ENCODE results near the gene IDH3B.
A peak's percentile ranks its signal among the peaks of the same experiment; 100 is the strongest.
"Not testable (repeated sequence)": the region's sequence is repeated elsewhere in the genome, so short reads cannot be mapped to it uniquely, and the experiment has no call there.

The IDH3B gene

DNA sequence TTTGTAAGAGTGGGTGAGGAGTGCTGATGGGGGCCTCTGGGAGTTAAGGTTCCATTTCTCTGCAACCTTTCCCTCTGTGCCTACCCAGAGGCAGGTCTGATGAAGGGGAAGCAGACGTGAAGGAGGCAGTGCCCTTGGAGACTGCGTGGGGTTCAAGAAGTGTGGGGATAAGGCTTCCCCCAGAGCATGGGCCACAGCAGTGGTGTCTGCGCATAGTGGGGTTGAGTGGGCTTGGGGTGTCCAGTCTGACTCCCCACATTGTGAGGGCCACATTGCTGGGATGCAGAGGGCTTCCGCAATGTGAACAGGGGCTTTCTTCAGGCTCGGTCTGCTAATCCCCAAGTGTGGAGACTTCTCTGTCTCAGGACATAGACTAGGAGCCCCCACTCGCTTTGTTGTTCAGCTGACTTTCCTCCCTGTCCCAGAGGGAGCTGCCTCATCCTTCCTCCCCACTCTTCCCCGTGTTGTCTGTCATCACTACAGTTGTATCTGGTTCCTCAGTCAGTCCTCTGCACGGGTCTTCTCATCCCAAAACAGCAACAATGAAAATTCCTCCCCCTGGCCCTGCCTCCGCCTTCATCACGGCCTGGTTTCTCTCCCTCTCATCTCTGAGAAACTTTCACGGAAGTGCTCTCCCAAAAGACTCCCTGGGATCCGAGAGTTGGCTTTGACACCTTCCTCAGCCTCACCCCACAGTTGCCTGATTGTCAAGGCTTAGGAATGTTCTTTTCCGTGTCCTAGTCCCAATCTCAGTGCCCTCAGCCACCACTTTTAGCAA lies 31.4 kb upstream of the IDH3B start:
- DNase-seq = no peak

DNA sequence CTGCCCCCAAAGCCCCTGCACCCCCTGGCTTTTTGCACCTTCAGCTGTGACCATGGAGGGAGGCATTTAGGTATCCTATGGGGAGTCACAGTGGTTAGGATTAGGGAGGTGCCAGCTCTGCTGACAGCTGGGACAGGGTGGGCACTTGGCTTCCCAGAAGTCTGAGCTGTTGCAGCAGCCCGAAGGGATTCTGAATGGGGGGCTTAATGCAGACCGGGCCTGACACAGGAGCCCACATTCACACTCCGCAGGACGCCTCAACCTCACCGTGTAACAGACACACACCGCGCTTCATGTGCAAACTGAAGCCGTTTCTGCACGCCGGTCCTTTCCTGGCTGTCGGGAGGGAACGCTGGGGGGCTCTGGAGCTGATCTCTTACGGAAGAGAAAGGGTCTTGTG lies 30.5 kb upstream of the IDH3B start:
- no peak for DNase-seq

DNA sequence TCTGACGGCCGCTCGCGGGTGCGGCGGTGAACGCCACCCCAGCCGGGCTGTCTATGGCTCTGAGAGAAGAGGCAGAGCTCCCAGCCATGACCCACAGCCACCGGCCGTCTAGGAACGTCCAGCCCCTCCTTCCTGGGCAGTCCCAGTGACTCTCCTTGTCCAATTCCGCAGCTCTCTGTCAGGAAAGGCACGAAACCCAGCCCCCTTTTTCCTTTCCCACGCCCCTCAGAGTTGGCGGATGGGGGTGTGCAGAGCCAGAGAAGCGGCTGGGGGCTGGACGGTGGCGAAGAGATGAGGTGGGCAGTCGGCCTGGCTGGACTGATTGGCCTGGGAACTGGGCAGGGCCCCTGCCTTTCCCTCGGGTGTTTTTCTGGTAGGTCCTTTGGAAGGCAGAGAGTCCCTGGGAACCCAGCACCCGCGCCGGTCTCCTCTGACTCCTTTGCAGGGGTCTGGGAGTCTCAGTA lies 30.0 kb upstream of the IDH3B start:
- DNase-seq = no peak

DNA sequence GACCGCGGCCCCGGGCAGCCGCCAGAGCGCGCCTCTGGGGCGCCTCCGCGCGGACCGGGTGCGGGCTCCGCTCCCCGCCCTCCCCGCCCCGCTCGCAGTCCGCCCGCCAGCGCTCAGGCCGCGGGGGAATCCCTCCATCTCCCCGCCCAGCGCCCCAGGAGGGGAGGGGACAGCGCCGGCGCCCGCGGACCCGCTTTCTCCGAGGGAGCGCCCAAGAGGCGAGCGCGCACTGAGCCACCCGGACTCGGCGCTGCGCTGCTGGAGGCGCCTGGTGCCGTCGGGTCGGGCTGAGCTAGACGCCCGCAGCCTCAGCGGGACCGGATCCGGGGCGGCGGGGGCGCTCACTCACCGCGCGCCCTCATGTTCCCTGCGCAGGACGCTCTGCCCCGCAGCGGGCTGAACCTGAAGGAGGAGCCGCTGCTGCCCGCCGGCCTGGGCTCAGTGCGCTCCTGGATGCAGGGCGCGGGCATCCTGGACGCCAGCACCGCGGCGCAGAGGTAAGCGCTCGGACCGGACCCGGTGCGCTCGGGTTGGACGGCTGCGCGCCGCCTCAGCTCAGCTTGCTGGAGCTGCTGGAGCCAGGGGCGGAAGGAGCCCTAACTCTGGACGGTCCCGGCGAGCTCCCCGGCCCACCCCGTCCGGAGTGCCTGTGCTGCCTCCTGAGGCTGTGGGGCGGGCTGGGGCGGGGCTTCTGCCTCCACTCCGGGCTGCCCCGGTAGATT lies 29.4 kb upstream of the IDH3B start:
- peak in 33 of 56 donors; percentile 8 to 67 (median 39) for DNase-seq

DNA sequence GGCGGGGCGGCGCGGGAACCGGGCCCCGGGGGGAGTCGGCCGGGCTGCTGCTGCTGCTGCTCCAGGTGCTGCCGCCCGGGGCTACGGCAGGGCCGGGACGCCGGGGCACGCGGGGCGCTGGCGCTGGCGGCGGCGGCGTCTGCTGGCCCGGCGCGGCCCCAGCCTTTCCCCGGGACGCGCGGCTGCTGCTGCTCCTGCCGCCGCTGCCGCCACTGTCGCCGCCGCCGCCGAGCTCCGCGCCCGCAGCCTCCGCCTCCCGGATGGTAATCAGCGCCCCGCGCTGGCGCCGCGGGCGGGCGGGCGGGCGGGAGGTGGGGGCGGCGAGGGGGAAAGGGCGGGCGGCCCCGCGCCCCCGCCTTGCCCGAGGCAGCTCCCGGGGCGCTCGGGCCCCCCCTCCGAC lies 28.9 kb upstream of the IDH3B start:
- no peak for DNase-seq

DNA sequence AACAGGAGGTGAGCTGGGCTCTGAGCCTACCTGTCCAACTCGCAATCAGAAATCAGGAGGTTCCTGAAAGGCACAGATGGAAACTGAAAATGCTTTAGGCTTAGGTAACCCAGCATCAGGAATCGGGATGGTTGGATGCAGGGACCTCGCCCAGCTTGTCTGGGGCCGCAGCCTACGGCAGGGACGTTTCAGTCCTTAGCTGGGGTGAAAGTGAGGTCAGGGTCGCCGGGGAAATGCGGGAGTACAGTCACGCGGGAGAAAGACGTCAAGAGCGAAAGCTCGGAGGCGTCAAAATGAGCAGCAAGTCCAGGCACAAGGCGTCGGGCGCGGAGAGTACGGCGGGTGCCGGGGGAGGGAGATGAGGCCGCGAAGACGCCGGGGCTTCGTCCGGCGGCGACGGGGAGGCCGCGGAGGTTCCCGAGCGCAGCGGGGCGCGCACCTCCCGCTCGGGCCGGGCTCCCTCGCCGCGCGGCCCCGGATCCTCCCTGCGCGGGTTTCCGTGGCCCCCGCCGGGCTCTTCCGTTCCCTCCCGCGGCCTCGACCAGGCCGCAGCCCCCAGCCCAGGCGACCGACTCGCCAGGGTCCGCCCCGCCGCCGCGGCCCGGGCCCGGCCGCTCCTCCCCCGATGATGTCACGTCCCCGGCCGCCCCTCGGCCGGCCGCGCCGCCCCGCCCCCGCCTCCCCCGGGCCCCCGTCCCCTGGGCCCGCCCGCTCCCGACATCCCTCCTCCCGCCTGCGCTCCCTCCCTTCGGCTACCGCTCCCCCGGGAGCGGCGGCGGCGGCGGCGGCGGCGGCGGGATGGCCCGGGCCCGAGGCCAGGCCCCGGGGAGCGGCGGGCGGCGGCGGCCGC lies 28.2 kb upstream of the IDH3B start, which contains the start of gene EBF4:
EBF4 (plus strand) TSS at position 745 of the 850 bp plus-strand sequence. CDS start 866 bp downstream, outside the sequence.
- DNase-seq = peak in 35 of 56 donors; percentile 10 to 66 (median 33)

DNA sequence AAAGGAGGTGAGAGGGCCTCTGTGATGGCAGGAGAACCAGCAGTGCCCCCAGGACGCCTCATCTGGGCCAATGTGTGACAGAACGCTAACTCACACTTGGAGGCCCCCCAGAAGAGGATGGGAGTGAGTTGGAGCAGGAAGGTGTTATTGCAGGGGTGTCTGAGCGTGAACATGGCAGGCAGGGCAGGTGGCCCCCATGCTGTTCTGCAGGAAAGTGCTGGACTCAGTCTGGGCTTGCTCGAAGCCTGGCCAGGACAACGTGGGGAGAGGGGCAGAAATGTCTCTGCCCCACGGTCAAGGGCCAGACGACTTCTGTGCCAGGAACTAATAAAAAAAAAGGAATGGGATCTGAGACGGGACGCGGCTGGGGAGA lies 27.6 kb upstream of the IDH3B start:
- DNase-seq = no peak

DNA sequence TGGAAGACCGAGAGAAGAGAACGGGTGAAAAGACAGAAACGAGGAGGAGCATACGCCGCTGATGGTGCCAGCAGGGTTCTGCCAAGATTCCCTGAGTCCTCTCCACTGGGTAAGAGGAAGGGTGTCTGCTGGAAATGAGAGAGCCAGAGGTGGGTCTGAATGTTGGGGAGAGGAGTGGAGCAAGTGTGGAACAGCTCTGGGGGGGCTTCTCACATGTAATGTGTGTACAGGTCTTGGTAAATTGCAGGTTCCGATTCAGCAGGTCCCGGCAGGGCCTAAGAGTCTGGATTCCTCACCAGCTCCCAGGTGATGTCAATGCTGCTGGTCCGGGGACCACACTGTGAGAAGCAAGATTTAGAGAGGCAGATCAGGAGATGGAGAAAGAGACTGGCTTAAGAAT lies 27.1 kb upstream of the IDH3B start:
- DNase-seq = no peak

DNA sequence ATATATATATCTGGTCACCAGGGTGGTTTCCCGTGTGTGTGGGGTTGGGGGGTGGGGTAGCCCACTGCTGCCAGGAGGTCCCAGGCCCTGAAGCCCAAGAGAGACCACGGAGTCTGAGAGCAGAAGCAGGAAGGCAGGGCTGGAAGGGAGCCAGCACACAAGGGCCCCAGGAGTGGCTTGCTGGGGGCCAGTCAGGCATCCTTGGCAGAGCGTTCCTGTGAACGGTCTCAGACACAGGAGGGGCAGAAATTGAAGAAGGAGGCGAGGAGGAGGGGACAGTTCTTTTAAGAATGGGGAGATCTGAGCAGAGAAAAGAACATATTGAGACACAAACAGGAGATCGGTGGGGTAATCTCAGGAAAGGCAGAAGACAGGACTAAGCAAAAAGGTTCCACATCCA lies 26.7 kb upstream of the IDH3B start:
- DNase-seq = no peak

DNA sequence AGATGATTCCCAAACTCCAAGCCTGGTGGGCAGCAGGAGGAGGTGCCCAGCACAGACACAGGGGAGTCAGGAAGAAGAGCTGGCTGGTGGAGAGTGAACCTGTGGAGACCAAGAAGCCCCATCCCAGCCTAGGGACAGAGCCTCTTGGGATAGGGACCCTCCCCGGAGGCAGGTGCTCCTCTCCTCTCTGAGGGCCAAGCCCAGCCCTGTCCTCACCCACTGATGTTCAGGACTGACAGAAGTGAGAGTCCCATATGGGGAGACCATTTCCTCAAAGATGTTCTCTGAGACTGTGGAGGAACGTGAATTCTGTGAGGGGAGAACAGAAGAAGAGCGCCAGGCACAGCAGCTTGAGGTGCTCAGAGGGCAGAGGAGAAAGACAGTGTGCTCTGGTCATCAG lies 26.2 kb upstream of the IDH3B start:
- no peak for DNase-seq

DNA sequence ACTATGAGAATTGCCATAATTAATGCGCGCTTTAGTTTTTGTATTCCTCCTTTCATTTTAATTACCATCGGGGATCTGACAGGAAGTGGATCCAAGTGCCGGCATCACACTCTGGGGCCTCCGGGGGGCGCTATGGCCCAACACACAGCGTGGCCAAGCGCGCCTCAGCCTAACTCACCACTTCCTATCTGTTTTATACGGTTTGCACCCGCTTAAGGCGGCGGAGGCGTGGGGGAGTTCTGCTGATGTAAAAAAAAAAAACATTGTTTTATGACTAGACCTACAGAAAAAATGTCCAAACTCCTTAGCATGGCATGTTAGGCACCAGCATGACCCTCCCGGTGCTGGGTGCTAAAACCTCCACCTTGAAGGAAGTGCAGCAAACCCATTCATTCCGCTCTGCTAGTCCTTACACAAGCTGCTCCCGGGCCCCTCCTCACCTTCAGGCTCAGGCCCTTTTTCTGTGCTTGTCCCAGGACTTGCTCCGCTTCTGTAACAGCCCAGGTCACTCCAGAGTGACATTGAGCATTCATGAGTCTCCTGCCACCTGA lies 24.1 kb upstream of the IDH3B start:
- peak in 34 of 56 donors; percentile 7 to 71 (median 23) for DNase-seq

DNA sequence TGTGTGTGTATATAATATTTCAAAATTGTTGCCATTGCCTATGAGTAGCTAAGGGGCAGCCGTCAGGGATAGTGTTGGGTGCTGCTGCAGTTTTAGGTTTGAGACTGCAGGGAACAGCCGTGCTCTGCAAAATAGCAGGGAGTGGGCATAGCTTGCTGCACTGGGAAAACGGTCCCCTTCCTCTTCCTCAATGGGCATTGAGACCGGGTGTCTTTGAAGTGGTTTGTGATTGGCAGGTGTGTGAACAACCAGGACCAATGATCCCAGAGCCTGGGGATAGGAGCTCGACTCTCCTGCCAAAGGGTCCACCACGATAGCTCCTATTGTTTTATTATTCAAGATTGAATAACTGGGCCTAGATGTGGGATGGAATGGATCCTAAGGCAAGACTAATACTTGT lies 23.5 kb upstream of the IDH3B start:
- DNase-seq = no peak

DNA sequence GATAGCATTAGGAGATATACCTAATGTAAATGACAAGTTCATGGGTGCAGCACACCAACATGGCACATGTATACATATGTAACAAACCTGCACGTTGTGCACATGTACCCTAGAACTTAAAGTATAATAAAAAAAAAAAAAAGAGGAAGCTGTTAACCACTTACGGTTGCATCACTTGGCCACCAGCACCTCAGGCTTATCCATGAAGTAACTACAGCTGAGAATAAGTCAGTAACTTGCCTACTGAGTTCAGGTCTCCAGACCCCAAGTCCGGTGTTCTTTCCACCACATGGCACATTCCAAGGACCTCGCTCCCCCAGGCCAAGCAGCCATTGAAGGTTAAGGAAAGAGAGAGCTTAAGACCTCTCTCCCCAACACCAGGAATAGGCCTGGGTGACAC lies 20.8 kb upstream of the IDH3B start:
- not testable (repeated sequence) for DNase-seq

DNA sequence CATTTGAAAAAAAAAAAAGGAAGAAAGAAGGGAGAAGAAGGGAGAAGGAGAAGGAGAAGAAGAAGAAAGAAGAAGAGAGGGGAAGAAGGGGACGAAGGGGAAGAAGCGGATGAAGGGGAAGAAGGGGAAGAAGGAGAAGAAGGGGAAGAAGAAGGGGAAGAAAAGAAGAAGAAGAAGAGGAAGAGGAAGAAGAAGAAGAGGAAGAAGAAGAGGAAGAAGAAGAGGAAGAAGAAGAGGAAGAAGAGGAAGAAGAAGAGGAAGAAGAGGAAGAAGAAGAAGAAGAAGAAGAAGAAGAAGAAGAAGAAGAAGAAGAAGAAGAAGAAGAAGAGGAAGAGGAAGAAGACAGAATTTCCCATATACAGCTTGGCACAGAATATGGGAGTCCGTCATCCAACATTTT lies 18.0 kb upstream of the IDH3B start:
- DNase-seq = not testable (repeated sequence)

DNA sequence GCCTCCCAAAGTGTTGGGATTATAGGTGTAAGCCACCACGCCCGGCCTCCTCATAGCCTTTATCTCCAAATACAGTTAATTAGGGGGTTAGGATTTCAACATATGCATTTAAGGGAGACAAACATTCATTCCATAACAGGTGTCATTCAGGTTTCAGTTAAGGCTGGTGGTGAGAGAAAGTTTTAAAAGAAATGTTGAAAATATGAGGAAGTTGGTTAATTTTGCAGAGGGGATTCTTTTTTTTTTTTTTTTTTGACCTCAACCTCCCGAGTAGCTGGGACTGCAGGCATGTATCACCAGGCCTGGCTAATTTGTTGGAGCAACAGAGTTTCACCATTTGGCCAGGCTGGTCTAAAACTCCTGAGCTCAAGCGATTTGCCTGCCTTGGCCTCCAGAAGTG lies 16.0 kb upstream of the IDH3B start:
- no peak for DNase-seq

DNA sequence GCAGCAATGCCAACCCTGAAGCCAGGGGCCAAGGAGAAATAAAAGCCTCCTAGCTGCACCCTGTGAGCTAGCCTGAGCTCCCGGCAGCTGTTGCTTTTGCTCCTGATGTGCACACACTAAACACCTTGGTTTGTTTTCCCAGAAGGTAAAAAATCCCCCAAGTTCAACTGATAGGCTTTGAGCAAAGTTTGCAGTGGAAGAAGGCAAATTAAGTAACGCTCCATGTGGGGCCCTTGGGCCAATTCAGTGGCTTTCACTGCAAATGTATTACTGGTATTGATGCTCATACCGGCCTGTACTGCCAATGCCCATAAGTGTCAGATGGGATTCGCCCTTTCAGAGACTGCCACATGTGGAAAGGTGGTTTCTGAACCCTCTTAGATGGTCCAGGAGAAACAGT lies 9.4 kb upstream of the IDH3B start:
- no peak for DNase-seq

DNA sequence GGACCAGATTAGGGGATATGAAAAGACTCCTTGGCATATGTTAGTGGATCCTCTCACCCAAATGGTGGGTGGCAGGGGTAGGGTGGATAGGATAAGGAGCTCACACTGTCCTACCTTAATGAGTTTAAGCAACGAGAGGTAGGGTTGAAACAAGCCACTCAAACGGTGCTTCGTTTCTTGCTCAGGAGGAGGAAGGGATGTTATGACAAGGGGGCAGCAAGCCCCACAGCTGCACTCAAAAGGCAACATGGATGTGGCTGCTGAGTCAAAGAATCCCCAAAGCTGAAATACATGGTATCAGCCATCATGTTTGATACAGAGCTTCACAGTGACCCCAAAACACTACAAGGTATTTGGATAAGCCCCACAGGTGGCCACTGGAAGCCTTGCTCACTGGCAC lies 8.4 kb upstream of the IDH3B start:
- DNase-seq = no peak

DNA sequence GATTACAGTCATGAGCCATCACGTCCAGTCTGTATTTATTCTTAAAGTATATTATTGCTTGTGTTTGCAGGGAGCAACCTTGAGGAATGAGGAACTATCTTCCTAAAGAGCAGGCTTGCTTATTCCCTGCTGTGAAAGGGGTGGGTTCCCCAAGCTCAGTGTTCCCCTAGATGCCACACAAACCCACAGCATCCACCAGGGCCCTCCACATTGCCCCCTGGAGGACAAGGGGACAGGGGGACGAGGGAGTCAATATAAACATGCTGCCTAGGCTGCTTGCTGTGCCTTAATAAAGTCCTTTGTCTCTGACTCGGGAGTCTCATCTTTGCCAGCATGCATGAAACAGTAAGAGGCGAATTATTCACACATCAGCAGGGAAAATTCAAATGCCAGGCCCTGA lies 8.0 kb upstream of the IDH3B start:
- DNase-seq = no peak

DNA sequence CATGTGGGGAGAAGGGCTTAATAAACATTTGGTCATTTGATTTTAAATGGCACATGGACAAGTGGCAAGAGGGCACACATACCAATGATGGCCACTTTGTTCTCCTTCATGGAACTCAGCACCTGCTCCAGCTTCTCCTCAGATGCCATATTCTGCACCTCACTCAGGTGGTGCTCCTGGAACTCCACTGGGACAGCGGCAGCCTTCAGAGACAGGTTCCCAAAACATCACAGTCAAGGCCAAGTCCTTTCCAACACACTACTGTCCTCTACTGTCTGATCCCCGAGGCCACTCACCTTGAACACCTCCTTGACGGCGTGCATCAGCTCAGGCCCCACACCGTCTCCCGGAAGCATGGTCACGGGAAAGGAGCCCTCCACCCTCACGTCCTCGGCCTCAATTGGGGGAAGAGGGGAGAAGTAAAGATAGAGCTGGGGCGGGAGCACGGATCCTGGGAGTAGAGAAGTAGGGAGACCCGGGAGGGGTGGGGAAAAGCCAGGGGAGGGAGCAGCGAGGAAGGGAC lies 591 bp downstream of the IDH3B start:
- no peak for DNase-seq

DNA sequence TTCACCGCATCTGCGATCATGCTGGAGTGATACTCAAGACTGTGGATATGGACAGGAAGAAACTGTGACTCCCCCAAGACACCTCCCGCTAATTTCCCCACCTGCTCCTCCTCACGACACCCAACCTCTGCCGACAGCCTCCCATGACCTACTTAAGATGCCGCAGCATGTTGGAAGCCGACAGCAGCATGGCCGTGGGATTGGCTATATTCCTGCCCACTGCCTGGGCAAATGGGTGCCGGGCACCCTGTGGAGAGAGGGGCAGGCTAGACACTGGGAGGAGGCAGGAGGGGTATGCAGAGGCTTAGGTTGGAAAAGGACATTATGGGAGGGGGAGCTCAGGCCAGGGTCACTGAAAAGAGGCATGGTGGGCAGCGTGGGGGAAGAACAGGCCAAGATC lies 4.5 kb downstream of the IDH3B start:
- DNase-seq = no peak
